Left ventricle myocardium inferior (tissue), 1 donor: ENCODE results near the gene PTH2. TPM values are rescaled to one million over a fixed set of nuclear protein-coding genes. Genes with fewer than 3 reads are reported as not detected.

ENCODE experiments used
- DNase-seq: peaks from one replicate; pipeline ENCODE4 v3.0.0-alpha.2; 2020
- H3K27ac ChIP-seq: fragments of 200-600 bp; replicated peaks from 2 replicates; pipeline ENCODE4 v1.8.0; 2021
- H3K27me3 ChIP-seq: fragments of 200-600 bp; 2 replicates; pipeline ENCODE4 v1.8.0; 2021; ENCODE audit warnings: low read depth
- H3K36me3 ChIP-seq: fragments of 200-600 bp; 2 replicates; pipeline ENCODE4 v1.8.0; 2021
- H3K4me1 ChIP-seq: fragments of 200-600 bp; 2 replicates; pipeline ENCODE4 v1.8.0; 2021
- H3K4me3 ChIP-seq: fragments of 200-600 bp; 2 replicates; pipeline ENCODE4 v1.8.0; 2021; ENCODE audit warnings: mild to moderate bottlenecking, moderate library complexity
- H3K9me3 ChIP-seq: fragments of 200-600 bp; replicated peaks from 2 replicates; pipeline ENCODE4 v1.8.0; 2021
- intact Hi-C: fragments of 100-400 bp; cut with micrococcal nuclease; formaldehyde crosslinking; loops from one replicate; pipeline ENCODE4 v1.11.0; 2022
- total RNA-seq: library from RNA; stranded (reverse); fragmentation: NEBNext Ultra II Directional; extraction: Animal tissue kit (Norgen Biotek cat#: 25700); gene quantifications from one replicate; pipeline ENCODE4 v1.2.1, GENCODE V29; 2021
- TF ChIP-seq, protein P1 (sequence below): fragments of 200-600 bp; IDR thresholded peaks from 2 replicates; pipeline ENCODE4 v1.8.0; 2021; ENCODE audit warnings: antibody characterized with exemption, mild to moderate bottlenecking, borderline replicate concordance
- donor health status: DM: no; HTN: yes; CAD: no; lungs with severe emphysema.

PTH2 gene
- total RNA-seq, 1 donor from 2014 or later: not detected

DNA sequence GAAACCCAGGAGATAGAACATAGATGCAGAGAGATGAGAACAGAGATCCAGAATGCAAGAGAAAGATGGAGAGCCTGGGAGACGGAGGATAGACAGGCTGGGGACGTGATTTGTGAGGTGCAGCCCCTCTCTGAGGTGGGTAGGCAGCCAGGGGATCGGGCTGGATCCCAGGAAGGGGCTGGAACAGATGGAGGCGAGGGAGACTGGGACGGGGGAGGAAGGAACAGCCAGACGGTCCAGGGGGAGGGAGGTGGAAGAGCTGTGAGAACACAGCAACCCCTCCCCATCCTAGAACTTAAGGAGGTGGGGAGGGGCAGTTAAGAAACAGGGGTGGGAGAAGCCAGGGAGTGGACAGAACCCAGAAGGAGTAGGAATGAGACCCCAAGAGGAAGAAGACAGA is 15.0 kb upstream of the PTH2 start:
- Histone ChIP-seq H3K27me3 (peaks cover 93% of the 10 kb centered on the region), H3K27ac (no peak overlapping the region), H3K4me1 (peaks cover 16% of the 10 kb centered on the region), H3K36me3 (no peaks in the 10 kb centered on the region), H3K9me3 (no peaks in the 10 kb centered on the region), H3K4me3 (no peak overlapping the region)
- TF ChIP-seq, protein P1, sequence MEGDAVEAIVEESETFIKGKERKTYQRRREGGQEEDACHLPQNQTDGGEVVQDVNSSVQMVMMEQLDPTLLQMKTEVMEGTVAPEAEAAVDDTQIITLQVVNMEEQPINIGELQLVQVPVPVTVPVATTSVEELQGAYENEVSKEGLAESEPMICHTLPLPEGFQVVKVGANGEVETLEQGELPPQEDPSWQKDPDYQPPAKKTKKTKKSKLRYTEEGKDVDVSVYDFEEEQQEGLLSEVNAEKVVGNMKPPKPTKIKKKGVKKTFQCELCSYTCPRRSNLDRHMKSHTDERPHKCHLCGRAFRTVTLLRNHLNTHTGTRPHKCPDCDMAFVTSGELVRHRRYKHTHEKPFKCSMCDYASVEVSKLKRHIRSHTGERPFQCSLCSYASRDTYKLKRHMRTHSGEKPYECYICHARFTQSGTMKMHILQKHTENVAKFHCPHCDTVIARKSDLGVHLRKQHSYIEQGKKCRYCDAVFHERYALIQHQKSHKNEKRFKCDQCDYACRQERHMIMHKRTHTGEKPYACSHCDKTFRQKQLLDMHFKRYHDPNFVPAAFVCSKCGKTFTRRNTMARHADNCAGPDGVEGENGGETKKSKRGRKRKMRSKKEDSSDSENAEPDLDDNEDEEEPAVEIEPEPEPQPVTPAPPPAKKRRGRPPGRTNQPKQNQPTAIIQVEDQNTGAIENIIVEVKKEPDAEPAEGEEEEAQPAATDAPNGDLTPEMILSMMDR: no peak
- no peak for DNase-seq
- intact Hi-C loops: no loop called here

- Histone ChIP-seq H3K4me3 (no peak overlapping the region), H3K27ac (no peak overlapping the region), H3K36me3 (no peaks in the 10 kb centered on the region), H3K27me3 (peaks cover 100% of the 10 kb centered on the region), H3K9me3 (no peaks in the 10 kb centered on the region), H3K4me1 (peaks cover 9% of the 10 kb centered on the region)
- TF ChIP-seq, protein P1: no peak
- no peak for DNase-seq
- intact Hi-C loops: no loop called here
Measured at GRCh38 chr19:49437231-49437630, 14.0 kb upstream of the PTH2 start.

DNA sequence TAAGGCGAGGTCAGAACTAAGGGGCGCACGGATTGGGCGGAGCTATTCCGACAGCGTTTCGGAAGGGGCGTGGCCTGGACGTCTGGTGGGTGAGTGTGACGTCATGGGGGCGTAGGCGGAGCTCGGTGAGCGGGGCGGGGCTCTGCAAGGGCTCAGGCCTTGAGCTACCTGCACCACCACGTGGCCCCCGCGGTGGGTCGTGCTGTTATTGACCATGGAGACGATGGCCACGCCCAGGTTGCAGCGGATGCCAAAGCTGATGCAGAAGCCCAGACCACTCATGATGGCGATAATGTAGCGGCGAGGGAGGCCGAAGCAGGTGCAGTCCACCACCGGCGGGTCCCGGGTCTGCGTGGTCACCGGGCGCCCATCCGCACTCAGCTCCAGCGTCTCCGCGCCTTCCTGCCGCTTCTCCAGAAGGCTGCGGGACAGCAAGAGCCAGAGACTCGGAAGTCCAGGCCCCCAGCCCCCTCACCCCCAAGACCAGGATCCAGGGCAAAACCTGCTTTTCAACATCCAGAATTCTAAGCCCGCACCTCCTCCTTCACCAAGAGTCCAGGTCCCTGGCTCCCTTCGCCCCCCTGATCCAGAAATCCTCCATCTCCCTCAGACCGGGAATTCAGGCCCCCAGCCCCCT is 13.3 kb upstream of the PTH2 start:
- no peaks in the 10 kb centered on the region for H3K9me3 ChIP-seq
- DNase-seq: no peak
- no peak overlapping the region for H3K4me3 ChIP-seq
- H3K27ac ChIP-seq: no peak overlapping the region
- peaks cover 5% of the 10 kb centered on the region for H3K4me1 ChIP-seq
- peaks cover 100% of the 10 kb centered on the region for H3K27me3 ChIP-seq
- no peaks in the 10 kb centered on the region for H3K36me3 ChIP-seq
- intact Hi-C loops: no loop called here
- TF ChIP-seq, protein P1: no peak

GRCh38 chr19:49435670-49436069 is 12.4 kb upstream of the PTH2 start:
- Histone ChIP-seq H3K4me1 (peaks cover 4% of the 10 kb centered on the region), H3K9me3 (no peaks in the 10 kb centered on the region), H3K36me3 (no peaks in the 10 kb centered on the region), H3K27ac (no peak overlapping the region), H3K4me3 (no peak overlapping the region), H3K27me3 (peaks cover 100% of the 10 kb centered on the region)
- intact Hi-C loops: no loop called here
- TF ChIP-seq, protein P1: no peak
- DNase-seq: no peak

GRCh38 chr19:49434907-49435583 is 11.8 kb upstream of the PTH2 start:
- Histone ChIP-seq H3K9me3 (no peaks in the 10 kb centered on the region), H3K4me1 (no peaks in the 10 kb centered on the region), H3K27ac (no peak overlapping the region), H3K27me3 (peaks cover 100% of the 10 kb centered on the region), H3K36me3 (no peaks in the 10 kb centered on the region), H3K4me3 (no peak overlapping the region)
- TF ChIP-seq, protein P1: no peak
- intact Hi-C loops: no loop called here
- no peak for DNase-seq
